Fibroblast of skin of right quadriceps (primary cell): ENCODE results near the gene ACAP3.

Experiments
- DNase-seq: peaks from one replicate; pipeline ENCODE4 v3.0.0-alpha.2; 2013

ACAP3 gene

DNA sequence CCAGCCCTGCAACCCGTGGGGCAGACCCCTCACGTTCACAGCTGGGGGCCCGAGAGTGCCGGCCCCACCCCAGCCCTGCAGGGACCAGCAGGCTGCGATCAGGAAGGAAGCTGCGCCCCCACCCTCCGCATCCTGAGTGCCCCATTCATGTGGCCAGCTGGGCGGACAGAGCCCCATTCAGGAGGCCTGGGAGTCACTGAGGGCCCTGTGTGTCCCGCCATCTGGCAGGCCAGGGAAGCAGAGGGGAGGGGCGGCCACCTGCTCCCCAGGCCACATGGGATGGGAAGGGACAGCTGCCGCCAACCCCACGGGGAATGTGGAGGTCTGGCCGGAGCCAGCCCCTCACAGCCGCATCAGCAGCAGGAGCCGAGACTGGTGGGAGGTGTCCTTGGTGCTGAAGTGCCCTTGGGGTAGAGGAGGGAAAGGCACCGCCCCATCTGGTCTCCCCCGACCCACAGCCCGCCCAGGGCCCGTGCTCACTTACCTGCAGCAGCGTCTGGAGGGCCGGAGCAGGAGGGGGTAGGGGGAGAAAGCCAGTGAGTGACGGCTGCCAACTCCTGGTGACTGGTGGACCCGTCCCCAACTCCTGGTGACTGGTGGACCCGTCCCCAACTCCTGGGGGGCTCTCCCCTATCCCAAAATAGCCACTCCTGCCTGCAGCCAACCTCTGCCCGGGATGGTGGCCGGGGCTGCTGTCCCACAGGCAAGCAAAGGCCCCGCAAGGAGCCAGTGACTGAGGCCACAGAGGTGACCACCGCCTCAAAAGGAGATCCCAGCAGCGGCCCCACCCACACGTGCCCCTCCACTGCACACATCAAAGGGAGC lies 8.7 kb downstream of the ACAP3 start:
- peak; percentile 12 for DNase-seq

- DNase-seq, result no peak
Measured at GRCh38 chr1:1297802-1298424, 9.8 kb downstream of the ACAP3 start.

DNA sequence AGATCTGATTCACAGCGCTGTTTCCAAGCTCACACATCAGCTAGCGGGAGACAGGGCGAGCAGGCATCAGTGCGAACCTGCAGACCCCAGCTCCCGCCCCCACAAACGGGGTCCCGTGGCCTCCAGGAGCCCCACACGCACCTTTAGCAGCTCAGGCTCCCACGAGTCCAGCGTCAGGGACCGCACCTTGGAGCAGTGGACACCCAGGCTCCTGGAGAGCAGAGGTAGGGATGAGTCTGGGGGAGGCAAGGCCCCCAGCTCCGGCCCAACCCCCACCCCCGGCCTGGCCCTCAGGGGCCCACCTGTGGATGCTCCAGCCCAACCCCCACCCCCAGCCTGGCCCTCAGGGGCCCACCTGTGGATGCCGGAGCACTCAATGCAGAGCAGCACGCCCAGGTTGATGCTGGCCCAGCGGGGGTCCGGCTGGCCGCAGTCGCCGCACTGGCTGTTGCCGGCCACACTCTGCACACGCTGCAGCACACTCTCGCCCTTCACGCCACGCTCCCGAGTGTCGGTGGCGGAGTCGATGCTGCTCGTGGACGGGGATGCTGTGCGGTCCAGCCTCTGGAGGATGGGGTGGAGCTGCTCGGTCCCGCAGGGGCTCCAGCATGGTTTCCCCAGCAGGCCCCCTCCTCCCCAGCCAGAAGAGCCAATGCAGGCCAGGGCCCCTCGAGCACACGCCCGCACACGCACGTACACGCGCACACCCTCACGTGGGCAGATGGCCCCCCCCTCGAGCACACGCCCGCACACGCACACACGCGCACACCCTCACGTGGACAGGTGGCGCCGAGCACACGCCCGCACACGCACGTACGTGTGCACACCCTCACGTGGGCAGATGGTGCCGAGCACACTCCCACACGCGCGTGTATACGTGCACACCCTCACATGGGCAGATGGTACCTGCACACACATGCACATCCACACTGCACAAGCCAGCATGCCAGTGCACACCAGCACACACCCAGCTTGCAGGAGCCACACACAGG lies 11.4 kb downstream of the ACAP3 start:
- no peak for DNase-seq

GRCh38 chr1:1295154-1295923 lies 12.4 kb downstream of the ACAP3 start:
- DNase-seq, result no peak

- no peak for DNase-seq
Measured at GRCh38 chr1:1294250-1294890, 13.4 kb downstream of the ACAP3 start.

- DNase-seq, result no peak
Measured at GRCh38 chr1:1293263-1294249, 14.2 kb downstream of the ACAP3 start.

DNA sequence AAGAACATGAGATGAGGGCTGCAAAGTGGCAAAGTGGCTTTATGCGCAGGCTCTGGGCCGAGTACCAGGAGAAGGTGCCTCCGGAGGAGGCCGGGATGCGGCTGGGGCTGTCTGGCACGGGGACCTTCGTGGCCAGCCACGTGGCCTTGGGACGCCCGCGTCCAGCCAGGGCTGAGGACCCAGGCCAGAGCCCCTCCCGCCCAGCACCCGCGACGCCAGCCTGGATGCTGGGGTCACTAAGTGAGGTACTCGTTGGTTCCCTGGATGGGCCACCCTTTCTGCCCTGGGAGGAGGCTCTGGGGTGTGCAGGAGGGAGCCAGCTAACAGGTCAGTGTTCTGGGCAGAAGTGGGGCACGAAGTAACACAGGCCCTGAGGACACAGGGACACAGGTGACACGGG lies 14.9 kb downstream of the ACAP3 start:
- DNase-seq, result no peak

DNA sequence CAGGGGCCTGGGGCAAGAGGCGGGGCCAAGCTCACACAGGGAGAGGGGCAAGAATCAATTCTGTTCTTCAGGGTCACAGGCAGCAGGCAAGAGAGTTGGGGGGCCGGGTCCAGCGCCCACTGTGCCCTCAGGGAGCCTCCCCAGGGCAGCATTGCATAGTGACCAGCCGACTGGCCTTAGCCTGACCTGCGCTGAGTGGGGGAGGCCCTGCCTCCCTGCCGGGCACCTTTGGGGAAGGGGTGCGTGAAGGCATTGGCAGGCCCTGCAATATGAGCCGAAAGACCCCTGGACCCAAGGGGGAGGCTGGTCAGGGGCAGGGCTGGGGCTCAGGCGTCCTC lies 15.3 kb downstream of the ACAP3 start:
- no peak for DNase-seq

- DNase-seq, result peak; percentile 59
Measured at GRCh38 chr1:1291548-1292441, 15.9 kb downstream of the ACAP3 start.

GRCh38 chr1:1291023-1291528 lies 16.7 kb downstream of the ACAP3 start:
- no peak for DNase-seq

DNA sequence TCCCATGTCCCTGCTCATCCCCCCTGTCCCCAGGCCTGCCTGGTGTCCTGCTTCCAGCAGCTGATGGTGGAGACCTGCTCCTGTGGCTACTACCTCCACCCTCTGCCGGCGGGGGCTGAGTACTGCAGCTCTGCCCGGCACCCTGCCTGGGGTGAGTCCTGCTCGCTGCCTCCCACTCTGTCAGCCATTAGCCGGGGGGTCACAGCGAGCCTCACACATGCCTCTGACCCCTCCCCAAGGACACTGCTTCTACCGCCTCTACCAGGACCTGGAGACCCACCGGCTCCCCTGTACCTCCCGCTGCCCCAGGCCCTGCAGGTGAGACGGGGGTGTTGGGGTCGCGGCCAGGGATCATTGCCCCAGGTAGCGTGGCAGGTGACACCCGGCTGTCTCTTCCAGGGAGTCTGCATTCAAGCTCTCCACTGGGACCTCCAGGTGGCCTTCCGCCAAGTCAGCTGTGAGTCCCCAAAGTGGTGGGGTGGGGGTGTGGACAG lies 17.4 kb downstream of the ACAP3 start:
- peak; percentile 41 for DNase-seq

GRCh38 chr1:1287288-1288110 lies 20.2 kb downstream of the ACAP3 start:
- no peak for DNase-seq

DNA sequence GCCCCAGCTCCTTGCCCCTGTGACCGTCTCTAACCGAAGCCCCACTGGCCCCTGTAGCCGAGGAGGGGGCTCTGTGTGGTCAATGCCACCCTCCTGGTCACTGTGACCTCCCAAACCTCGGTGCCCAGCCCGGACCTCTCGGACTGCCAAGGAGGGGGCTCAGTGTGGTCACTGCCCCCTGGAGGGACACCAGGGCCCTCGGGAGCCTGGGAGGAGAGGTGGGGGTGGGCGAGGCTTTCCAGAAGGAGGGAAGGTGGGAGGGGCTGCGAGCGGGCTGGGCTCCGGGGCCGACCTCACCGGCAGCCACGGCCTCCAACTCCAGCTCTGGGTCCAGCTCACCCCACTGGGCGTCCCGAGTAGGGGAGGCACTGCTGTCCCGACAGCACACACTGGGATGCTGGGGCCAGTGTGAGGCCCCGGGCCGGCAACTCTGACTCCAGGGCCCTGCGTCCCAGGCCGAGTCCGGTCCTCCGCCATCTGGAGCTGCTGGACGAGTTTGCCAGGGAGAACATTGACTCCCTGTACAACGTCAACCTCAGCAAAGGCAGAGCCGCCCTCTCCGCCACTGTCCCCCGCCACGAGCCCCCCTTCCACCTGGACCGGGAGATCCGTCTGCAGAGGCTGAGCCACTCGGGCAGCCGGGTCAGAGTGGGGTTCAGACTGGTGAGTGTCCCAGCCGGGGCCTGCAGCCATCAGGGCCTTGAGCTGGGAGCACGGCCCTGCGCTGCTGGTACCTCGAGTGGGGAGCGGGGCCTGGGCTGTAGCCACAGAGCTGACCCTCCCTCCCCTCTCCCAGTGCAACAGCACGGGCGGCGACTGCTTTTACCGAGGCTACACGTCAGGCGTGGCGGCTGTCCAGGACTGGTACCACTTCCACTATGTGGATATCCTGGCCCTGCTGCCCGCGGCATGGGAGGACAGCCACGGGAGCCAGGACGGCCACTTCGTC lies 21.1 kb downstream of the ACAP3 start:
- no peak for DNase-seq

GRCh38 chr1:1285611-1286311 lies 22.0 kb downstream of the ACAP3 start:
- no peak for DNase-seq

DNA sequence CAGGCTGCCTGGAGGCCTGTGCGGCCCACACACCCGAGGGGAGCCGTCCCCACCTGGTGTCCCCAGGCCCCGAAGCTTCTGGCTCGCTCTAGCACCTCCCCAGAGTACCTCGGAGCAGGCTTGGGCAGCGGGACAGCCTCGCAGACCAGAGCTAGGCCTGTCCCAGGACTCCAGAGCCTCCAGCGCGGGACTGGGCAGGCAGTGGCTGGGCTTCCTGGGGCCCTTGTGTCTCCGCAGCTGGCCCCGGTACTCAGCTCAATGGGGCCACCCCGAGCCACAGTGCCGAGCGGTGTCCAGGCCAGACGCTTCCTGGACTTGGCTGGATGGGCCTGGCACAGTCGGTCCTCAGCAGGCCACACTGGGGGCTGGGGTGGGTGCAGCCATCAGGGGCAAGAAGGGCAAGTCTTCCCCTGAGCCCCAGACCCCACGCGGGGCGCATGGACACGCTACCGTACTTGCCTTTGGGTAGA lies 22.6 kb downstream of the ACAP3 start:
- DNase-seq, result no peak
